IMR-90 (cell line): Measurements from ENCODE around the gene AOPEP.

Experiments used
- CTCF ChIP-seq: conservative IDR thresholded peaks from 2 replicates; pipeline ENCODE4 v1.5.1; 2012; ENCODE audit warnings: mild to moderate bottlenecking, low read depth, low read length, improper control_type of control experiment
- MXI1 ChIP-seq: IDR thresholded peaks from 2 replicates; pipeline ENCODE4 v1.6.1; 2012; ENCODE audit warnings: low read depth, mild to moderate bottlenecking, low read length, moderate library complexity, borderline replicate concordance
- POLR2A ChIP-seq: IDR thresholded peaks from 2 replicates; pipeline ENCODE4 v1.6.1; 2012; ENCODE audit warnings: mild to moderate bottlenecking, low read depth, low read length
- RAD21 ChIP-seq: IDR thresholded peaks from 2 replicates; pipeline ENCODE4 v1.6.1; 2012; ENCODE audit warnings: low read length, improper control_type of control experiment
- RCOR1 ChIP-seq: IDR thresholded peaks from 2 replicates; pipeline ENCODE4 v1.6.1; 2012; ENCODE audit warnings: mild to moderate bottlenecking, low read length, improper control_type of control experiment; ENCODE audit not compliant: insufficient replicate concordance
- TF ChIP-seq, protein P1 (sequence below): fragments of 150-350 bp; IDR thresholded peaks from 2 replicates; pipeline ENCODE4 v1.6.1; 2016; ENCODE audit warnings: low read depth, mild to moderate bottlenecking, low read length, moderate library complexity, borderline replicate concordance

- TF ChIP-seq, protein P1, sequence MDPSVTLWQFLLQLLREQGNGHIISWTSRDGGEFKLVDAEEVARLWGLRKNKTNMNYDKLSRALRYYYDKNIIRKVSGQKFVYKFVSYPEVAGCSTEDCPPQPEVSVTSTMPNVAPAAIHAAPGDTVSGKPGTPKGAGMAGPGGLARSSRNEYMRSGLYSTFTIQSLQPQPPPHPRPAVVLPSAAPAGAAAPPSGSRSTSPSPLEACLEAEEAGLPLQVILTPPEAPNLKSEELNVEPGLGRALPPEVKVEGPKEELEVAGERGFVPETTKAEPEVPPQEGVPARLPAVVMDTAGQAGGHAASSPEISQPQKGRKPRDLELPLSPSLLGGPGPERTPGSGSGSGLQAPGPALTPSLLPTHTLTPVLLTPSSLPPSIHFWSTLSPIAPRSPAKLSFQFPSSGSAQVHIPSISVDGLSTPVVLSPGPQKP, result no peak
- TF ChIP-seq CTCF, result no peak
- TF ChIP-seq MXI1, result no peak
- no peak for TF ChIP-seq RAD21
- no peak for TF ChIP-seq RCOR1
- TF ChIP-seq POLR2A, result no peak
Measured at GRCh38 chr9:94787266-94787665, 60.8 kb downstream of the AOPEP start.
